GM10266 (cell line): ENCODE results near the gene NMNAT2.
"Not testable (repeated sequence)": the region's sequence is repeated elsewhere in the genome, so short reads cannot be mapped to it uniquely, and the experiment has no call there.

Experiments used
- DNase-seq: peaks from one replicate; pipeline ENCODE4 v3.0.0; 2012; ENCODE audit errors: extremely low spot score
- CTCF ChIP-seq: IDR thresholded peaks from 2 replicates; pipeline ENCODE4 v1.5.1; 2012; ENCODE audit warnings: mild to moderate bottlenecking, low read depth; ENCODE audit not compliant: control insufficient read depth, insufficient read depth; ENCODE audit errors: missing control alignments

Gene NMNAT2

GRCh38 chr1:183438060-183438459 is 19.9 kb upstream of the NMNAT2 start:
- no peak for DNase-seq

GRCh38 chr1:183435497-183435896 is 17.3 kb upstream of the NMNAT2 start:
- no peak for DNase-seq
- no peak for TF ChIP-seq CTCF

More at GRCh38 chr1:183438060-183438459, 19.9 kb upstream of the NMNAT2 start:
- TF ChIP-seq CTCF = no peak

- TF ChIP-seq CTCF = no peak
- no peak for DNase-seq
Measured at GRCh38 chr1:183433703-183434102, 15.5 kb upstream of the NMNAT2 start.

GRCh38 chr1:183432548-183432875 is 14.3 kb upstream of the NMNAT2 start:
- TF ChIP-seq CTCF = no peak
- DNase-seq = no peak

GRCh38 chr1:183431840-183432547 is 13.8 kb upstream of the NMNAT2 start:
- DNase-seq = no peak
- TF ChIP-seq CTCF = no peak

GRCh38 chr1:183427591-183427990 is 9.4 kb upstream of the NMNAT2 start:
- DNase-seq = not testable (repeated sequence)

- no peak for TF ChIP-seq CTCF
Measured at GRCh38 chr1:183424691-183425090, 6.5 kb upstream of the NMNAT2 start.

GRCh38 chr1:183423541-183423940 is 5.4 kb upstream of the NMNAT2 start:
- no peak for DNase-seq
- TF ChIP-seq CTCF = no peak

More at GRCh38 chr1:183424691-183425090, 6.5 kb upstream of the NMNAT2 start:
- no peak for DNase-seq
